Stimulated activated CD8-positive, alpha-beta memory T cell treated with anti-CD3 and anti-CD28 coated beads, Interleukin-12 subunit alpha, Interleukin-12 subunit beta, amount 100 ng/mL, for 24 hours (primary cell): Measurements from ENCODE around the gene KIF9.
"Not testable (repeated sequence)": the region's sequence is repeated elsewhere in the genome, so short reads cannot be mapped to it uniquely, and the experiment has no call there.

ENCODE experiments used
- DNase-seq: peaks from one replicate; pipeline ENCODE4 v3.0.0-alpha.2; 2020; ENCODE audit errors: extremely low read depth

Gene KIF9

GRCh38 chr3:47251689-47252088 lies 30.9 kb downstream of the KIF9 start:
- no peak for DNase-seq

- not testable (repeated sequence) for DNase-seq
Observed at GRCh38 chr3:47251085-47251484, 31.5 kb downstream of the KIF9 start.

- DNase-seq, result no peak
Observed at GRCh38 chr3:47250309-47251060, 32.1 kb downstream of the KIF9 start.

- no peak for DNase-seq
Observed at GRCh38 chr3:47247131-47248064, 35.2 kb downstream of the KIF9 start.

- DNase-seq, result no peak
Observed at GRCh38 chr3:47245271-47245670, 37.3 kb downstream of the KIF9 start.

- no peak for DNase-seq
Observed at GRCh38 chr3:47244531-47245100, 38.0 kb downstream of the KIF9 start.

- DNase-seq, result no peak
Observed at GRCh38 chr3:47243419-47244147, 39.0 kb downstream of the KIF9 start.

GRCh38 chr3:47239929-47240328 lies 42.7 kb downstream of the KIF9 start:
- DNase-seq, result no peak

- DNase-seq, result no peak
Observed at GRCh38 chr3:47238017-47238416, 44.6 kb downstream of the KIF9 start.

- DNase-seq, result no peak
Observed at GRCh38 chr3:47228088-47228487, 54.5 kb downstream of the KIF9 start.

- no peak for DNase-seq
Observed at GRCh38 chr3:47227678-47228077, 54.9 kb downstream of the KIF9 start.

GRCh38 chr3:47225310-47225906 lies 57.2 kb downstream of the KIF9 start:
- DNase-seq, result no peak

GRCh38 chr3:47223755-47224154 lies 58.8 kb downstream of the KIF9 start:
- DNase-seq, result no peak

GRCh38 chr3:47221798-47222197 lies 60.8 kb downstream of the KIF9 start:
- DNase-seq, result no peak

GRCh38 chr3:47210863-47211405 lies 71.7 kb downstream of the KIF9 start:
- DNase-seq, result no peak

GRCh38 chr3:47206022-47206421 lies 76.6 kb downstream of the KIF9 start:
- not testable (repeated sequence) for DNase-seq

- no peak for DNase-seq
Observed at GRCh38 chr3:47204875-47205274, 77.7 kb downstream of the KIF9 start.

GRCh38 chr3:47202542-47202941 lies 80.1 kb downstream of the KIF9 start:
- DNase-seq, result no peak

- DNase-seq, result no peak
Observed at GRCh38 chr3:47197287-47197686, 85.3 kb downstream of the KIF9 start.

- DNase-seq, result no peak
Observed at GRCh38 chr3:47194994-47195393, 87.6 kb downstream of the KIF9 start.
